ENCODE data around the gene OTOF. TPM values are rescaled to one million over a fixed set of nuclear protein-coding genes. Genes with fewer than 3 reads are reported as not detected.

OTOF gene
- polyA plus RNA-seq, 1 donor: 5.4 TPM

- no peaks in the 10 kb centered on the region for H3K9me3 ChIP-seq (ENCODE audit: control insufficient read depth, low read depth, low read length)
- peaks cover 30% of the 10 kb centered on the region for H3K27me3 ChIP-seq (ENCODE audit: control insufficient read depth, insufficient read depth, low read length)
- H3K4me1 ChIP-seq (ENCODE audit: control insufficient read depth, insufficient read depth, low read length): no peaks in the 10 kb centered on the region
- H3K36me3 ChIP-seq (ENCODE audit: control insufficient read depth, insufficient read depth, low read length): no peaks in the 10 kb centered on the region
- WGBS (ENCODE audit: insufficient coverage, low lambda C conversion rate): no CpG with 5 or more reads among the region's 11 CpGs
- DNase-seq: no peak
- H3K4me3 ChIP-seq (ENCODE audit: low read length): no peak overlapping the region
- H3K27ac ChIP-seq (ENCODE audit: low read length): no peak overlapping the region
These were observed 38.9 kb upstream of the OTOF start for GRCh38 chr2:26516781-26517180.

GRCh38 chr2:26516246-26516645 lies 38.3 kb upstream of the OTOF start:
- Histone ChIP-seq H3K27ac (ENCODE audit: low read length) (no peak overlapping the region), H3K4me3 (ENCODE audit: low read length) (no peak overlapping the region), H3K9me3 (ENCODE audit: control insufficient read depth, low read depth, low read length) (no peaks in the 10 kb centered on the region), H3K4me1 (ENCODE audit: control insufficient read depth, insufficient read depth, low read length) (no peaks in the 10 kb centered on the region), H3K36me3 (ENCODE audit: control insufficient read depth, insufficient read depth, low read length) (no peaks in the 10 kb centered on the region), H3K27me3 (ENCODE audit: control insufficient read depth, insufficient read depth, low read length) (peaks cover 25% of the 10 kb centered on the region)
- no CpG with 5 or more reads among the region's 10 CpGs for WGBS (ENCODE audit: insufficient coverage, low lambda C conversion rate)
- no peak for DNase-seq

- H3K36me3 ChIP-seq (ENCODE audit: control insufficient read depth, insufficient read depth, low read length): no peaks in the 10 kb centered on the region
- H3K27ac ChIP-seq (ENCODE audit: low read length): no peak overlapping the region
- peaks cover 20% of the 10 kb centered on the region for H3K27me3 ChIP-seq (ENCODE audit: control insufficient read depth, insufficient read depth, low read length)
- whole genome bisulfite sequencing (ENCODE audit: insufficient coverage, low lambda C conversion rate): no CpG with 5 or more reads among the region's 5 CpGs
- H3K4me1 ChIP-seq (ENCODE audit: control insufficient read depth, insufficient read depth, low read length): no peaks in the 10 kb centered on the region
- H3K9me3 ChIP-seq (ENCODE audit: control insufficient read depth, low read depth, low read length): no peaks in the 10 kb centered on the region
- no peak overlapping the region for H3K4me3 ChIP-seq (ENCODE audit: low read length)
- no peak for DNase-seq
These were observed 37.8 kb upstream of the OTOF start for GRCh38 chr2:26515771-26516170.

GRCh38 chr2:26514045-26514444 lies 36.1 kb upstream of the OTOF start:
- H3K4me1 ChIP-seq (ENCODE audit: control insufficient read depth, insufficient read depth, low read length): no peaks in the 10 kb centered on the region
- no peak overlapping the region for H3K27ac ChIP-seq (ENCODE audit: low read length)
- H3K27me3 ChIP-seq (ENCODE audit: control insufficient read depth, insufficient read depth, low read length): peaks cover 10% of the 10 kb centered on the region
- no peaks in the 10 kb centered on the region for H3K9me3 ChIP-seq (ENCODE audit: control insufficient read depth, low read depth, low read length)
- DNase-seq: no peak
- no CpG with 5 or more reads among the region's 7 CpGs for WGBS (ENCODE audit: insufficient coverage, low lambda C conversion rate)
- no peak overlapping the region for H3K4me3 ChIP-seq (ENCODE audit: low read length)
- no peaks in the 10 kb centered on the region for H3K36me3 ChIP-seq (ENCODE audit: control insufficient read depth, insufficient read depth, low read length)

- no peaks in the 10 kb centered on the region for H3K9me3 ChIP-seq (ENCODE audit: control insufficient read depth, low read depth, low read length)
- WGBS (ENCODE audit: insufficient coverage, low lambda C conversion rate): no CpG with 5 or more reads among the region's 9 CpGs
- no peaks in the 10 kb centered on the region for H3K36me3 ChIP-seq (ENCODE audit: control insufficient read depth, insufficient read depth, low read length)
- no peaks in the 10 kb centered on the region for H3K4me1 ChIP-seq (ENCODE audit: control insufficient read depth, insufficient read depth, low read length)
- H3K27ac ChIP-seq (ENCODE audit: low read length): no peak overlapping the region
- H3K27me3 ChIP-seq (ENCODE audit: control insufficient read depth, insufficient read depth, low read length): peaks cover 4% of the 10 kb centered on the region
- DNase-seq: no peak
- H3K4me3 ChIP-seq (ENCODE audit: low read length): no peak overlapping the region
These were observed 35.3 kb upstream of the OTOF start for GRCh38 chr2:26513261-26513660.

GRCh38 chr2:26511466-26511865 lies 33.5 kb upstream of the OTOF start:
- DNase-seq: no peak
- WGBS (ENCODE audit: insufficient coverage, low lambda C conversion rate): no CpG with 5 or more reads among the region's 7 CpGs
- no peaks in the 10 kb centered on the region for H3K9me3 ChIP-seq (ENCODE audit: control insufficient read depth, low read depth, low read length)
- no peaks in the 10 kb centered on the region for H3K36me3 ChIP-seq (ENCODE audit: control insufficient read depth, insufficient read depth, low read length)
- no peaks in the 10 kb centered on the region for H3K4me1 ChIP-seq (ENCODE audit: control insufficient read depth, insufficient read depth, low read length)
- no peak overlapping the region for H3K27ac ChIP-seq (ENCODE audit: low read length)
- H3K4me3 ChIP-seq (ENCODE audit: low read length): no peak overlapping the region
- H3K27me3 ChIP-seq (ENCODE audit: control insufficient read depth, insufficient read depth, low read length): peaks cover 4% of the 10 kb centered on the region

- no CpG with 5 or more reads among the region's 21 CpGs for WGBS (ENCODE audit: insufficient coverage, low lambda C conversion rate)
- H3K27me3 ChIP-seq (ENCODE audit: control insufficient read depth, insufficient read depth, low read length): peaks cover 4% of the 10 kb centered on the region
These were observed 32.5 kb upstream of the OTOF start for GRCh38 chr2:26510344-26510973.

GRCh38 chr2:26509141-26509540 lies 31.2 kb upstream of the OTOF start:
- no peaks in the 10 kb centered on the region for H3K9me3 ChIP-seq (ENCODE audit: control insufficient read depth, low read depth, low read length)
- 92% methylated on average over 2 of the region's 6 CpGs for WGBS (ENCODE audit: insufficient coverage, low lambda C conversion rate)
- DNase-seq: no peak
- peaks cover 9% of the 10 kb centered on the region for H3K27me3 ChIP-seq (ENCODE audit: control insufficient read depth, insufficient read depth, low read length)
- H3K4me1 ChIP-seq (ENCODE audit: control insufficient read depth, insufficient read depth, low read length): no peaks in the 10 kb centered on the region
- no peaks in the 10 kb centered on the region for H3K36me3 ChIP-seq (ENCODE audit: control insufficient read depth, insufficient read depth, low read length)
- H3K4me3 ChIP-seq (ENCODE audit: low read length): no peak overlapping the region
- no peak overlapping the region for H3K27ac ChIP-seq (ENCODE audit: low read length)

More at GRCh38 chr2:26510344-26510973, 32.5 kb upstream of the OTOF start:
- no peaks in the 10 kb centered on the region for H3K4me1 ChIP-seq (ENCODE audit: control insufficient read depth, insufficient read depth, low read length)
- H3K9me3 ChIP-seq (ENCODE audit: control insufficient read depth, low read depth, low read length): no peaks in the 10 kb centered on the region
- no peaks in the 10 kb centered on the region for H3K36me3 ChIP-seq (ENCODE audit: control insufficient read depth, insufficient read depth, low read length)
- DNase-seq: no peak
- no peak overlapping the region for H3K4me3 ChIP-seq (ENCODE audit: low read length)
- H3K27ac ChIP-seq (ENCODE audit: low read length): no peak overlapping the region

GRCh38 chr2:26507932-26508331 lies 30.0 kb upstream of the OTOF start:
- H3K36me3 ChIP-seq (ENCODE audit: control insufficient read depth, insufficient read depth, low read length): no peaks in the 10 kb centered on the region
- no peaks in the 10 kb centered on the region for H3K9me3 ChIP-seq (ENCODE audit: control insufficient read depth, low read depth, low read length)
- no CpG with 5 or more reads among the region's 5 CpGs for whole genome bisulfite sequencing (ENCODE audit: insufficient coverage, low lambda C conversion rate)
- no peak overlapping the region for H3K27ac ChIP-seq (ENCODE audit: low read length)
- no peak for DNase-seq
- H3K27me3 ChIP-seq (ENCODE audit: control insufficient read depth, insufficient read depth, low read length): peaks cover 17% of the 10 kb centered on the region
- no peak overlapping the region for H3K4me3 ChIP-seq (ENCODE audit: low read length)
- peaks cover under 1% of the 10 kb centered on the region for H3K4me1 ChIP-seq (ENCODE audit: control insufficient read depth, insufficient read depth, low read length)

- Histone ChIP-seq H3K4me3 (ENCODE audit: low read length) (no peak overlapping the region), H3K27ac (ENCODE audit: low read length) (no peak overlapping the region), H3K9me3 (ENCODE audit: control insufficient read depth, low read depth, low read length) (no peaks in the 10 kb centered on the region), H3K4me1 (ENCODE audit: control insufficient read depth, insufficient read depth, low read length) (peaks cover 2% of the 10 kb centered on the region), H3K27me3 (ENCODE audit: control insufficient read depth, insufficient read depth, low read length) (peaks cover 20% of the 10 kb centered on the region), H3K36me3 (ENCODE audit: control insufficient read depth, insufficient read depth, low read length) (no peaks in the 10 kb centered on the region)
- no peak for DNase-seq
These were observed 29.2 kb upstream of the OTOF start for GRCh38 chr2:26507088-26507487.

GRCh38 chr2:26506279-26506678 lies 28.4 kb upstream of the OTOF start:
- Histone ChIP-seq H3K27me3 (ENCODE audit: control insufficient read depth, insufficient read depth, low read length) (peaks cover 20% of the 10 kb centered on the region), H3K4me3 (ENCODE audit: low read length) (no peak overlapping the region), H3K4me1 (ENCODE audit: control insufficient read depth, insufficient read depth, low read length) (peaks cover 2% of the 10 kb centered on the region), H3K27ac (ENCODE audit: low read length) (no peak overlapping the region), H3K36me3 (ENCODE audit: control insufficient read depth, insufficient read depth, low read length) (no peaks in the 10 kb centered on the region), H3K9me3 (ENCODE audit: control insufficient read depth, low read depth, low read length) (no peaks in the 10 kb centered on the region)
- no CpG with 5 or more reads among the region's 4 CpGs for WGBS (ENCODE audit: insufficient coverage, low lambda C conversion rate)
- no peak for DNase-seq

Measured in large intestine (tissue), 3 donors.